ENCODE results near the gene DHRS7B. TPM values are rescaled to one million over a fixed set of nuclear protein-coding genes. Genes with fewer than 3 reads are reported as not detected.

Gene DHRS7B
- total RNA-seq, 1 experiment from 2014 or later: 20.8 TPM

DNA sequence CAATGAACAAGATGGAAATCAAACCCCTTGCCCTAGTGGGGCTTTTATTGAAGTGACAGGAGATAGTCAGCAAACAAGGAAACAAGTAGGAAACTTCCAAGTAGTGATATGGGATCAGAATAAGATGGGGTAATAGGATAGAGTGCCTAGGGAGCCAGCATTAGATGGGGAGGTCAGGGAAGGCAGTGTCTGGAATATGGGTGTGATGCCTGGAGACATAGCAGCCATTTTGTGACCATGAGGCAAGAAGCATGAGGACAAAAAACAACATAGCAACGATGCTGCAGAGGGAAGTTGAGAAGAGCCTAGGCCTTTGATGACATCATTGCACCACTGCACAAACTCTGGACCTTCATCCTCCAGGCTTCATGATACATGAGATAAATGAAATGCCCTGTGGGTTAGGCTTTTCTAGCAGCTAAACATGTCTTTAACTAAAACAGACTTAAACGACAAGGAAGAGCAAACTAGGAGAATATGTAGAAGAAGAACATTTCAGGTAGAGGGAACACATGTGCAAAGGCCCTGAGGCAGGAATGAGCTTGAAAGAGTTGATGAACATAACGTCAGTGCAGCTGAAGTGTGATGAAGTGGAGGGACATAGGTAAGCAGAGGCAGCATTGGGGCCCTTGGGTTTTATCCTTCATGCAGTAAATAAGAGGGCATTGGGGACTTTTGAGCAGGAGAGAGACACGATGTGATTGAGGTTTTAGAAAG, 105.4 kb downstream of the DHRS7B start:
- no peaks in the 10 kb centered on the region for H3K4me1 ChIP-seq
- H3K27ac ChIP-seq: no peak overlapping the region
- peaks cover 7% of the 10 kb centered on the region; the same call in 1 of the 2 replicates for H3K9me3 ChIP-seq (replicated peaks)
- H3K4me3 ChIP-seq: no peak overlapping the region
- DNase-seq: no peak
- H3K36me3 ChIP-seq: no peaks in the 10 kb centered on the region
- H3K27me3 ChIP-seq: no peaks in the 10 kb centered on the region

DNA sequence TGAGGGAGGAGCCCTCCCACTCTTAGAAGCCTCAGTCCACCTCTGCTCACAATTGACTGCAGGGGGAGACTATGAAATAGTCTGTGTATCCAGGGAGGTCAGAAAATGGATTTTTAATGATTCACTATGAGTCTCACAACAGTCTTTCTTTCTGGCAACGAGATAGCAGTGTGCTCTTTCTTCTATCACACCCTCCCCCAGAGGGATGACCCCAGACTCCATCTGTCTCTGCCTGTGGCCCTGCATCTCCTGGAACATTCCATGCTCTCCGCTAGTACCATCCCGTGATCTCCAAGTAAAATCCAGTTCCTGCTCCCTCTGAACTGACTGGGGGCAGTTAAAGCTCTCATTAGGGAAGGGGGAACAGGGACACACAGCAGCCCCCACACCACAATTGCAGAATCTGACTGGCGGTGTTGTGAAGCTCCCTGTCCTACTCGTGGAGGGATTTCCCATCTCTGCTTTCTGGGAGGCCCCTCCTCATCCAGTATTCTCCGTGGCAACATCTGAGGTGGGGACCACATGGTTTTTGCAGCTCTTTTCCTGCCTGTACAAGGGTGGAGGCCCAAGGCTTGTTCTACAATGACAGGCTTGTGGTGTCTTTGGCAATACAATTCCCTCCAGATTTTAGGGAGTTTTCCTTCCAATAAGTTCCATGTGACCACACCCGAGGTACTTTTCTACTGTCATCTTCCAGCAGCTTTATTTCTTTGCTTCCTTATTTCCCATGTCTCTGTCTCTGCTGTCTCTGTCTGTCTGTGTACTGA, 107.0 kb downstream of the DHRS7B start:
- H3K9me3 ChIP-seq (replicated peaks): peaks cover 7% of the 10 kb centered on the region; the same call in 1 of the 2 replicates
- no peaks in the 10 kb centered on the region for H3K27me3 ChIP-seq
- no peak for DNase-seq
- no peaks in the 10 kb centered on the region for H3K4me1 ChIP-seq
- no peak overlapping the region for H3K27ac ChIP-seq
- H3K36me3 ChIP-seq: no peaks in the 10 kb centered on the region
- H3K4me3 ChIP-seq: no peak overlapping the region

DNA sequence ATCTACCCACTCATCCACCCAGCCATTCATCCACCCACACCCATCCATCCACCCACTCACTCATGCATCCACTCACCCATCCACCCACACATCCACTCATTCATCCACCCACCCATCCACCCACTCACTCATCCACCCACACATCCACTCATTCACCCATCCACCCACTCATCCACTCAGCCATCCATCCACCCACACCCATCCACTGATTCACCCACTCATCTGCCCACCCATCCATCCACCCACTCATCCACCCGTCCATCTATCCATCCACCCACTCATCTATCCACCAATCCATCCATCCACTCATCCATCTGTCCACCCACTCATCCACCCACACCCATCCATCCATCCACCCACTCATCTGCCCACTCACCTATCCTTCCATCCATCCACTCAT, 109.2 kb downstream of the DHRS7B start:
- Histone ChIP-seq H3K4me1 (no peaks in the 10 kb centered on the region), H3K9me3 (replicated peaks) (peaks cover 7% of the 10 kb centered on the region; the same call in 1 of the 2 replicates), H3K36me3 (no peaks in the 10 kb centered on the region), H3K4me3 (no peak overlapping the region), H3K27ac (no peak overlapping the region), H3K27me3 (no peaks in the 10 kb centered on the region)
- no peak for DNase-seq

DNA sequence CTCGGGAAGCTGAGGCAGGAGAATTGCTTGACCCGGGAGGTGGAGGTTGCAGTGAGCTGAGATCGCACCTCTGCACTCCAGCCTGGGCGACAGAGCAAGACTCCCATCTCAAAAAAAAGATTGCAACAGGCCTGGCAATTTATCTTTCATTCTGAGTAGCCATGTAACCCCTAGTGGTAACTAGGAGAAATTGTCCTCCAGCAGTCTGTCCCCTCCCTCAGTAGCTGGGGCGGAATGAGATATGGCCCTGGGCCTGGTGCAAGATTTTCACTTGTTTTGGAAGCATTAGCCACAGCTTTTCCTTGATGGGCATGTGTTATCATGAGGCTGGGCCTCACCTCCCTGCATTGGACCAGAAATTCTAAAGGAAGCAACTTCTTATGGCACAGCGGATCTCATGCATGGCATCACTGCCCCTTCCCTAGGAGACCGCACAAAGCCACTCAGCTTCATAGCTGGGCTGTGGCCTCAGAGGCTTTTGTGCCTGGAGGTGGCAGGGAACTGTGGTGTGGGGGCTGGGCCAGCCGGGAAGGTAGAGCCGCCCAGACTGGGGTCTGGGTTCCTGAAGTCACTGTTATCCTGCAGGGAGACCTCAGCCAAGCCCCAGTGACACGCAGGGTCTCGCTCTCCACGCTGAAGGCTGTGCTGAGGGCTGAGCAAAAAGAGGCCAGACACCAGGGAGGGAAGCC, 113.1 kb downstream of the DHRS7B start:
- peak in 1 of 2 experiments; percentile 51 for DNase-seq
- Histone ChIP-seq H3K27me3 (no peaks in the 10 kb centered on the region), H3K36me3 (no peaks in the 10 kb centered on the region), H3K4me1 (no peaks in the 10 kb centered on the region), H3K4me3 (no peak overlapping the region), H3K9me3 (replicated peaks) (no peaks in the 10 kb centered on the region), H3K27ac (no peak overlapping the region)

DNA sequence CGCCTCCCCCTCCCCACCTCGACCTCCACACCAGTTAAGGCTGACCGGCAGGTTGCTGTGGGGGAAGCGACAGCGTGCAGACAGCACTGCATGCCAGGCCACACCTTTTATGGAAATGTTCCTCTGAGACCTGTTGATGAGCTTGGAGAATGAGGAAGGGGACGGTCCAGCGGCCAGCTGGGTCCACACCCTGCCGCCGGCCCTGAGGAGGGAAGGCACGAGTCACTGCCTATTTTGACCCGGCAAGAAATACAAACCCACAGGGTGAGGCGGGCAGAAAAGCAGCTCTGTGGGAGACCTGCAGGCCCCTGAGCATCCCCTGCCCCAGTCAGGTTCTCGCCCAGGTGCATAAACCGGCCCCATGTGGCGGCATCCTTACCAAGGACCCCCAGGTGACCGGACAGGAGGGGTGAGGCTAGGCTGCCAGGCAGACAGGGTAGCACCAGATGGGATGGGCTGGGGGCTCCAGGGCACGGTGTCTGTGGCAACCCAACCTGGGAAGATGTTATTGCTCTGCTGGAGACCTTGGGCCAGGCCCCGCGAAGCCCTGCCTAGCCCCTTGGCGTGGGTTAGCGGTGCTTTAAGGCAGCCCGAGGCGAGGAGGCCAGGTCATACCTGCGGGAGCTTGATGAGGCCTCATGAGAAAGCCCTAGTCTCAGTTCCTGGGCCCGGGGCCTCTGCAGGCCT, 113.7 kb downstream of the DHRS7B start:
- no peak for DNase-seq
- H3K36me3 ChIP-seq: no peaks in the 10 kb centered on the region
- H3K27ac ChIP-seq: no peak overlapping the region
- no peak overlapping the region for H3K4me3 ChIP-seq
- no peaks in the 10 kb centered on the region for H3K27me3 ChIP-seq
- no peaks in the 10 kb centered on the region for H3K4me1 ChIP-seq
- H3K9me3 ChIP-seq (replicated peaks): no peaks in the 10 kb centered on the region

Other genes with a start within 250 kb of the DHRS7B start
- gene USP22, start 84.0 kb upstream of the DHRS7B start, total RNA-seq (2014; rRNA removed; shearing (Covaris generic)): 621 and 662 TPM in 2 replicates
- 86.1 and 88.9 TPM in 2 replicates for gene TMEM11, start 87.2 kb downstream of the DHRS7B start, total RNA-seq (2014; rRNA removed; shearing (Covaris generic))
- 5.1 and 5.4 TPM in 2 replicates for gene NATD1, start 126.4 kb downstream of the DHRS7B start, total RNA-seq (2014; rRNA removed; shearing (Covaris generic))
- gene MAP2K3, start 157.7 kb downstream of the DHRS7B start, total RNA-seq (2014; rRNA removed; shearing (Covaris generic)): 19.4 and 20.4 TPM in 2 replicates
- gene KCNJ12, start 249.4 kb downstream of the DHRS7B start, total RNA-seq (2014; rRNA removed; shearing (Covaris generic)): 0.20 and 0.40 TPM in 2 replicates

Measured in SJCRH30 (cell line).